Measurements from ENCODE around the gene STXBP5.

The STXBP5 gene

GRCh38 chr6:147204060-147204785 lies at the start of gene STXBP5:
STXBP5 (plus strand) TSS chr6:147204417; CDS start chr6:147204533, 116 bp downstream.
- peak; percentile 13 to 90 (median 53) for DNase-seq
- intact Hi-C loops (cut with DNase I), result loop anchor here (5.0 to 10.0 kb wide), 2 partner anchors 81 to 347 kb away; no protein-coding TSS in a partner anchor

- no peak for DNase-seq
- intact Hi-C loops (cut with DNase I), result no loop called here
Observed at GRCh38 chr6:147154454-147154853, 49.8 kb upstream of the STXBP5 start.

DNA sequence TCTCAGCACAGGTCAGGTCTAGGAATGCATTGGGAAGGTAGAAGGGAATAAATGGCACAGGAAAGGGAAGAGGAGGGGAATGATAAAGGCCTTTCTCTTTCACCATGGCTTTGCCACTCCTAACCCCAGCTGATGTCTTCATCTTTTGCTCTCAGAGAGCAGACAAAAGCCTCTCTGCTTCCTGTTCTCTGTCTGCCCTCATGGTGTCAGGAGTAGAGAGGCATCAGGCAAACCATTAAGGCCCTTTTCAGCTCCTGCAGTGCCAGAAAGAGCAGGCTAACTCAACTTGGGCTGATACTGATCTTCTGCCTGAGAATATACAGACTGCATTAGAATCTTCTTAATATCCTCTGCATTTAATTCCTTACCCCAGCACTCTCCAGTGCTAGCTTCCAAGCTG lies 48.0 kb upstream of the STXBP5 start:
- intact Hi-C loops (cut with DNase I), result no loop called here
- no peak for DNase-seq

DNA sequence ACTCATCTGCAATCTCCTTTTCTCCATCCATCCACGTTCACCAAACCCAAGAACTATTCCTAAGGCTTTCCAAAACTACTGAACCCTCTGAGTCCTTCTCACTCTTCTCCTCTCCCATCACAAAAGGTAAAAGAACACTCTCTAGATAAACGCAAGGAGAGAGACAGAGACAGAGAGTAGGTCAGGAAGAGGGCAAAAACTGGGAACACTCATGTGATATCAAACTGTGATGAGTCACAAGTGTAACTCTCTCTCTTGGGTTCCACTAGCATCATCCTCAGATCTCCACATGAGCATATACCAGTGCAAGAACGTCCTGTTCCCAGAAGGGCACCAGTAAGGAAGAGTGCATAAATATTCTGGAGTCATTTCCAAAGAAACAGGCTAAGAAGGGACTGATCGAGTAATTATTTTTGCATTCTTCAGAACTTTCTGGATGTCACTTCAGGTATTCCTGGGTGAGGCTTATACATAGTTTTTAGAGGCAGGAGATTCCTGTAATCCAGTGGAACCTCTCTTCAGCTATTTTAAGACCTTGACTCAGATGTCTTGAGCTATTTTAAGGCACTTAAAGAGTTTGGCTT lies 47.3 kb upstream of the STXBP5 start:
- intact Hi-C loops (cut with DNase I), result no loop called here
- DNase-seq, result no peak

DNA sequence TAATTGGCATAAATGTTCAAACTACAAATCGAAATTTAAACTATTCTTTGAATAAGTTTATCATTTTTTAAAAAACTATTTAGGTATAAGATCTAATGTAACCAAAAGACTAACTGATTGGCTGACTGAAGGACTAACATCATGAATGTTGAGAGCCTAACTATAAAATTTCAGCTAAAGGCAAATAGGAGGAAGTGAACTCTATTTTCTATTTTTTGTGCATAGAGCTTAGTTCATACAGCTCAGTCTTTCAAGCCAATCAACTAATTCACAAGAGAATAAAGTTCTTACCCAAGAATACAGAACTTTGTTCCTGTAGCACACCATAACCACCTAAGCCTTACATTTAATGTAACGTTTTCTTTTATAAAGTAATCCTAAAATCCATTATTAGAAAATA lies 46.3 kb upstream of the STXBP5 start:
- intact Hi-C loops (cut with DNase I), result no loop called here
- DNase-seq, result no peak

GRCh38 chr6:147158881-147159280 lies 45.3 kb upstream of the STXBP5 start:
- DNase-seq, result no peak
- intact Hi-C loops (cut with DNase I), result no loop called here

- intact Hi-C loops (cut with DNase I), result no loop called here
- no peak for DNase-seq
Observed at GRCh38 chr6:147159536-147160374, 44.5 kb upstream of the STXBP5 start.

GRCh38 chr6:147160593-147160992 lies 43.6 kb upstream of the STXBP5 start:
- intact Hi-C loops (cut with DNase I), result no loop called here
- DNase-seq, result no peak

- no peak for DNase-seq
- intact Hi-C loops (cut with DNase I), result no loop called here
Observed at GRCh38 chr6:147161253-147161973, 42.8 kb upstream of the STXBP5 start.

DNA sequence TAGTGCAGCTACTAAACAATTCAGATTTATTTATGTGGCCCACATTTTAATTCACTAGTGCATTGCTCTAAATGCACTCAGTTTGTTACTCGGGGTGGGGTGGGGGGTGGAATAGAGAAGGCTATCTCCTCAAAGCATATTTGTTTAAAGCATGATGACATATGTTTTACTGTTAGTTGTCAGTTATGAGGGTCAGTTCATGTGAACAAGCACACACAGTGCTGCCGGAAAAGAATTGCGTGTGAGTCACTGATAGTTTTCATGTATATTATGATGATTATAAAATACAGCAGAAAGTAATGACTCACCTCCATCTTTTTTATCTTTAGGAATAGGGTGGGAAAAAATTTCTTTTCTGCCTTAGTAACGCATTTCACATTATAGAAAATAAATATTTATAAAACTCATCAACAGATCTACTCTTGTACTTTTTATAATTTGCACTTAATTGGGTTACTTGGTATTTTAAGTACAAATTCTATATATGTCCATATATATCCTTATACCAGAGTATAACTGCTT lies 42.2 kb upstream of the STXBP5 start:
- no peak for DNase-seq
- intact Hi-C loops (cut with DNase I), result no loop called here

DNA sequence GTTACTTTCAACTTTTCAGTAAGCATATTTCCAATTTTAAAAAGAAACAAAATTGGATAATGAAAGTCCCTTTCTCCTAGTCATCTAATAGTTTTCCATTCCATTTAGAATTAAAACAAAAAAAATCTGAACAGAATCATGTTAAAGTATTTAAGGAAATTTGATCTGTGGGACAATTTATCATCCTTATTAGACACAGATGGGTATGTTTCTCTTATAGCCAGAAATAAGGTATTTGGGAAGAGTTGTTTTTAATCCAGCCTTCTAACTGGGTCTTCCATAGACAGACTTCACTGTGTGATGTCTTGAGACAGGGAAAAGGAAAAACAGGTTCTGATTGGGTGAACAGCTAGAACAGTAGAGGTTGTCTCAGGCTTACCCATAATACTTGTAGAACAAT lies 39.5 kb upstream of the STXBP5 start:
- intact Hi-C loops (cut with DNase I), result no loop called here
- no peak for DNase-seq

- intact Hi-C loops (cut with DNase I), result no loop called here
- DNase-seq, result no peak
Observed at GRCh38 chr6:147166360-147166944, 37.8 kb upstream of the STXBP5 start.

- no peak for DNase-seq
- intact Hi-C loops (cut with DNase I), result no loop called here
Observed at GRCh38 chr6:147166992-147167391, 37.2 kb upstream of the STXBP5 start.

GRCh38 chr6:147167576-147168461 lies 36.4 kb upstream of the STXBP5 start:
- no peak for DNase-seq
- intact Hi-C loops (cut with DNase I), result no loop called here

DNA sequence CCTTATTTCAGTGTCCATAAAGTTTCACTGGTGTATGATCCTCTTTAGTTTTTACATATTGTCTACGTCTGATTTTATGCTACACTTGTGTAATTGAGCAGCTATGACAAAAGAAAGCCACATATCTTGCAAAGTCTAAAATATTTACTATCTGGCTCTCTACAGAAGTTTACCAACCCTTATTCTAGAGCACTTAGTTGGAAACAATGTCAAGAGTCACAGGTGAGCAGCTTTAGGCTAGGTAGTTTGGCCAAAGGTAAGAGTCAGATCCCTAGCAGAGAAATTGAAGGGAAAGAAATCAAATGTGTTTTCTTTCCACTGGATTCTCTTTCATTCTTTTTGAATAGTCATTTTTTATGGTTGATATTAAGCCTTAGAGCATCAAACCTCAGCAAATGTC lies 34.7 kb upstream of the STXBP5 start:
- DNase-seq, result no peak
- intact Hi-C loops (cut with DNase I), result no loop called here

DNA sequence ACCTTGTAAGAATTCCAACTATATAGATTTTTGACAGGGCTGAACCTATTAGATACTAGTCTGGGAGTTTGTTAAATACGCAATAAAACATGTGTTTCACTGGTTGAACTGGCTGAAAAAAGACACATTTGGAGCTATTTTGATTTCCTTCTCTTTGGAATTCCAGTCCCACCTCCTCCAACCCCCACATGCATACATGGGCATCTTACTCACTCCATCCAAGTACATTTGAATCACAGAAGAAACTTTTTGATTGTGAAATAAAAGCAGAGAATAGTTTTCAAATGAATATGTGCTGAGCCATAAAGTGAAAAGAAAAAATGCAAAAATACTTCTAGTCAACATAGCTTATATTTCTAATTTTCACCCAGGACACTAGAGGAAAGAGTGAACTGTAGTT lies 33.9 kb upstream of the STXBP5 start:
- intact Hi-C loops (cut with DNase I), result no loop called here
- DNase-seq, result no peak

- intact Hi-C loops (cut with DNase I), result no loop called here
- DNase-seq, result no peak
Observed at GRCh38 chr6:147173140-147173539, 31.1 kb upstream of the STXBP5 start.

DNA sequence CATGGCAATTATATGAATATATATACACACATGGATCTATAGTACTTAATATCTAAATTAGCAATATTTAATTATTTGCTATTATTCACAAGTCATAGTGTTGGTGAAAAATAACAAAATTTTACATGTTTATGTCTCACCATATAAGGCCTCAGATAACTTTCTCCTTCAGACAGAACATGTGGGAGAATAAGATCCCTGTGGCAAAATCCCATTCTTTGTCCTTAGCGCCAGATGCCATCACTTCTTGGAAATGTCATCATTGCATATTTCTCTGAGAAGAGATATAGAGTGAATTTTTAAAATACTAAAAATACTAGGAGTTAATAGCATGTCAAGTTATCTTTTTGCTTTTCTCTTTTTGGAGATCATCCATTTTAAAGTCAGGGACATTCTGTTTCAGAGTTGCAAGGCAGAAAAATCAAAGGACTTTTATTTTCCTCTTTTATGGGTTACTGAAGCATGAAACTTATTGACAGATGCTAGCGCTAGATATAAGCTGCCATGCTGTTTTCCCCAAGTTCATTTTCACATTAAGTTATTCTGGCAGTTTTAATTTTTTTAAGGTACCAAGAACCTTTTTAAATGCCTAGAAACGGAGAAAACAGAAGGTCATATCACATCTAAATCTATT lies 30.4 kb upstream of the STXBP5 start:
- intact Hi-C loops (cut with DNase I), result no loop called here
- no peak for DNase-seq

- intact Hi-C loops (cut with DNase I), result no loop called here
- no peak for DNase-seq
Observed at GRCh38 chr6:147176795-147177194, 27.4 kb upstream of the STXBP5 start.
